GM21717 (cell line): ENCODE measurements around the gene COL15A1.

ENCODE experiments used
- ATAC-seq: cut with Tn5 transposase; IDR thresholded peaks from one replicate; pipeline ENCODE4 v1.9.1; 2021; ENCODE audit warnings: mild to moderate bottlenecking, moderate library complexity; ENCODE audit not compliant: unreplicated experiment

COL15A1 gene

GRCh38 chr9:98944057-98944733 is 488 bp downstream of the COL15A1 start:
- ATAC-seq, result no peak

GRCh38 chr9:98944734-98945074 is 997 bp downstream of the COL15A1 start:
- no peak for ATAC-seq

GRCh38 chr9:98949565-98949964 is 5.9 kb downstream of the COL15A1 start:
- no peak for ATAC-seq

- ATAC-seq, result no peak
These were observed 6.6 kb downstream of the COL15A1 start for GRCh38 chr9:98950262-98950661.

- no peak for ATAC-seq
These were observed 8.3 kb downstream of the COL15A1 start for GRCh38 chr9:98951967-98952366.

GRCh38 chr9:98953581-98954243 is 10.0 kb downstream of the COL15A1 start:
- ATAC-seq, result no peak

- no peak for ATAC-seq
These were observed 10.5 kb downstream of the COL15A1 start for GRCh38 chr9:98954244-98954610.

GRCh38 chr9:98955259-98955658 is 11.6 kb downstream of the COL15A1 start:
- ATAC-seq, result no peak

GRCh38 chr9:98957826-98958225 is 14.1 kb downstream of the COL15A1 start:
- no peak for ATAC-seq

GRCh38 chr9:98958271-98958984 is 14.7 kb downstream of the COL15A1 start:
- ATAC-seq, result no peak

GRCh38 chr9:98960409-98960808 is 16.7 kb downstream of the COL15A1 start:
- ATAC-seq, result no peak

GRCh38 chr9:98961513-98962180 is 17.9 kb downstream of the COL15A1 start:
- no peak for ATAC-seq

GRCh38 chr9:98962181-98962560 is 18.5 kb downstream of the COL15A1 start:
- no peak for ATAC-seq

- no peak for ATAC-seq
These were observed 19.2 kb downstream of the COL15A1 start for GRCh38 chr9:98962861-98963260.

GRCh38 chr9:98964201-98964600 is 20.5 kb downstream of the COL15A1 start:
- no peak for ATAC-seq

GRCh38 chr9:98964911-98965336 is 21.2 kb downstream of the COL15A1 start:
- no peak for ATAC-seq

GRCh38 chr9:98966676-98967075 is 23.0 kb downstream of the COL15A1 start:
- ATAC-seq, result no peak

- no peak for ATAC-seq
These were observed 23.6 kb downstream of the COL15A1 start for GRCh38 chr9:98967257-98967656.

- ATAC-seq, result no peak
These were observed 24.0 kb downstream of the COL15A1 start for GRCh38 chr9:98967680-98968079.

- no peak for ATAC-seq
These were observed 25.1 kb downstream of the COL15A1 start for GRCh38 chr9:98968601-98969337.

GRCh38 chr9:98970532-98971041 is 26.9 kb downstream of the COL15A1 start:
- no peak for ATAC-seq
